Stimulated activated CD4-positive, alpha-beta T cell treated with anti-CD3 and anti-CD28 coated beads, Interleukin-12 subunit alpha, Interleukin-12 subunit beta, amount 100 ng/mL, for 48 hours (primary cell): ENCODE data around the gene CACNA1D.
A peak's percentile ranks its signal among the peaks of the same experiment; 100 is the strongest.
"Not testable (repeated sequence)": the region's sequence is repeated elsewhere in the genome, so short reads cannot be mapped to it uniquely, and the experiment has no call there.

Source experiments
- DNase-seq, 3 donors: peaks; one replicate each; pipeline ENCODE4 v3.0.0-alpha.2; 2020; ENCODE audit warnings: low read depth in 2 of 3, low spot score in 1 of 3

CACNA1D gene

GRCh38 chr3:53649816-53650215 is 155.4 kb downstream of the CACNA1D start:
- DNase-seq = no peak

- peak in 1 of 3 donors; percentile 1 for DNase-seq
Observed at GRCh38 chr3:53650424-53650823, 156.0 kb downstream of the CACNA1D start.

- DNase-seq = no peak
Observed at GRCh38 chr3:53650928-53651661, 156.7 kb downstream of the CACNA1D start.

GRCh38 chr3:53651927-53652326 is 157.5 kb downstream of the CACNA1D start:
- DNase-seq = no peak

GRCh38 chr3:53657651-53658050 is 163.2 kb downstream of the CACNA1D start:
- DNase-seq = no peak

GRCh38 chr3:53658613-53659193 is 164.3 kb downstream of the CACNA1D start:
- no peak for DNase-seq

GRCh38 chr3:53659996-53660395 is 165.6 kb downstream of the CACNA1D start:
- no peak for DNase-seq

GRCh38 chr3:53661480-53661879 is 167.1 kb downstream of the CACNA1D start:
- no peak for DNase-seq

GRCh38 chr3:53664812-53665211 is 170.4 kb downstream of the CACNA1D start:
- not testable (repeated sequence) for DNase-seq

- DNase-seq = no peak
Observed at GRCh38 chr3:53665608-53666425, 171.4 kb downstream of the CACNA1D start.

- DNase-seq = no peak
Observed at GRCh38 chr3:53668872-53669271, 174.5 kb downstream of the CACNA1D start.

GRCh38 chr3:53670721-53671120 is 176.3 kb downstream of the CACNA1D start:
- DNase-seq = no peak

GRCh38 chr3:53671192-53671960 is 177.0 kb downstream of the CACNA1D start:
- DNase-seq = no peak

- no peak for DNase-seq
Observed at GRCh38 chr3:53671961-53672299, 177.5 kb downstream of the CACNA1D start.

GRCh38 chr3:53672981-53673380 is 178.6 kb downstream of the CACNA1D start:
- DNase-seq = no peak

- no peak for DNase-seq
Observed at GRCh38 chr3:53673722-53674350, 179.4 kb downstream of the CACNA1D start.

GRCh38 chr3:53674582-53674981 is 180.2 kb downstream of the CACNA1D start:
- no peak for DNase-seq

- DNase-seq = no peak
Observed at GRCh38 chr3:53675022-53675697, 180.7 kb downstream of the CACNA1D start.

GRCh38 chr3:53675942-53676341 is 181.5 kb downstream of the CACNA1D start:
- DNase-seq = no peak

- DNase-seq = no peak
Observed at GRCh38 chr3:53677413-53677812, 183.0 kb downstream of the CACNA1D start.
